ACC112 (cell line): ENCODE measurements around the gene HOXA5.

Experiments
- H2AFZ ChIP-seq: fragments of 200-600 bp; sonication (generic); one replicate; pipeline ENCODE4 v1.6.0; 2017; ENCODE audit warnings: antibody characterized with exemption, low read length; ENCODE audit not compliant: unreplicated experiment
- H3K27ac ChIP-seq: fragments of 200-600 bp; sonication (generic); 2 replicates; pipeline ENCODE4 v1.5.1; 2014; ENCODE audit warnings: low read depth, mild to moderate bottlenecking, antibody characterized with exemption, low read length, moderate library complexity
- H3K27me3 ChIP-seq: fragments of 200-600 bp; sonication (generic); 2 replicates; pipeline ENCODE4 v1.6.1; 2014; ENCODE audit warnings: mild to moderate bottlenecking, antibody characterized with exemption, low read length, moderate library complexity, mixed read lengths; ENCODE audit not compliant: insufficient read depth
- H3K36me3 ChIP-seq: fragments of 200-600 bp; sonication (generic); 2 replicates; pipeline ENCODE4 v1.6.1; 2016; ENCODE audit warnings: mild to moderate bottlenecking, antibody characterized with exemption, low read length, moderate library complexity, mixed read lengths; ENCODE audit not compliant: insufficient read depth
- H3K4me1 ChIP-seq: fragments of 200-600 bp; sonication (generic); one replicate; pipeline ENCODE4 v1.6.1; 2016; ENCODE audit warnings: low read length, mixed read lengths; ENCODE audit not compliant: insufficient read depth, unreplicated experiment, control insufficient read depth
- H3K4me3 ChIP-seq: fragments of 200-600 bp; sonication (generic); 2 replicates; pipeline ENCODE4 v1.5.1; 2014; ENCODE audit warnings: mild to moderate bottlenecking, low read depth, low read length
- H3K79me2 ChIP-seq: fragments of 200-600 bp; sonication (generic); one replicate; pipeline ENCODE4 v1.6.0; 2016; ENCODE audit warnings: low read length; ENCODE audit not compliant: control insufficient read depth, unreplicated experiment, insufficient read depth

The HOXA5 gene

GRCh38 chr7:27143023-27143949 is at the start of gene HOXA5:
Gene HOXA5 (minus strand): TSS chr7:27143681. CDS start chr7:27143607, 74 bp downstream.
- Histone ChIP-seq H3K4me3 (peak within 1 kb of the TSS; percentile 62), H3K4me1 (no peaks in the 10 kb centered on the region), H3K27ac (no peak within 1 kb of the TSS), H3K27me3 (peaks cover 100% of the 10 kb centered on the region), H3K79me2 (no peaks in the 10 kb centered on the region), H2AFZ (peak within 1 kb of the TSS; percentile 12), H3K36me3 (no peaks in the 10 kb centered on the region)

- Histone ChIP-seq H3K4me3 (peak overlapping the region; percentile 69), H3K27me3 (peaks cover 98% of the 10 kb centered on the region), H2AFZ (peak overlapping the region; percentile 32), H3K4me1 (no peaks in the 10 kb centered on the region), H3K79me2 (no peaks in the 10 kb centered on the region), H3K36me3 (no peaks in the 10 kb centered on the region), H3K27ac (no peak overlapping the region)
These were observed 49.3 kb upstream of the HOXA5 start for GRCh38 chr7:27192546-27193334.

- Histone ChIP-seq H3K4me3 (peak overlapping the region; percentile 69), H3K27me3 (peaks cover 98% of the 10 kb centered on the region), H2AFZ (no peak overlapping the region), H3K4me1 (no peaks in the 10 kb centered on the region), H3K36me3 (no peaks in the 10 kb centered on the region), H3K79me2 (no peaks in the 10 kb centered on the region), H3K27ac (no peak overlapping the region)
These were observed 48.5 kb upstream of the HOXA5 start for GRCh38 chr7:27191833-27192545.

GRCh38 chr7:27191161-27191731 is 47.8 kb upstream of the HOXA5 start:
- Histone ChIP-seq H3K27me3 (peaks cover 98% of the 10 kb centered on the region), H3K36me3 (no peaks in the 10 kb centered on the region), H3K79me2 (no peaks in the 10 kb centered on the region)

GRCh38 chr7:27189997-27190748 is 46.7 kb upstream of the HOXA5 start:
- Histone ChIP-seq H2AFZ (no peak overlapping the region), H3K4me3 (no peak overlapping the region), H3K36me3 (no peaks in the 10 kb centered on the region), H3K79me2 (no peaks in the 10 kb centered on the region), H3K27ac (no peak overlapping the region), H3K4me1 (no peaks in the 10 kb centered on the region), H3K27me3 (peaks cover 100% of the 10 kb centered on the region)

More at GRCh38 chr7:27191161-27191731, 47.8 kb upstream of the HOXA5 start:
- Histone ChIP-seq H3K4me1 (no peaks in the 10 kb centered on the region), H3K27ac (no peak overlapping the region), H3K4me3 (no peak overlapping the region), H2AFZ (no peak overlapping the region)

- Histone ChIP-seq H3K79me2 (no peaks in the 10 kb centered on the region), H3K36me3 (no peaks in the 10 kb centered on the region), H3K4me3 (no peak overlapping the region), H2AFZ (no peak overlapping the region), H3K4me1 (no peaks in the 10 kb centered on the region), H3K27me3 (peaks cover 100% of the 10 kb centered on the region), H3K27ac (no peak overlapping the region)
These were observed 46.0 kb upstream of the HOXA5 start for GRCh38 chr7:27189295-27189996.

- Histone ChIP-seq H2AFZ (no peak overlapping the region), H3K27me3 (peaks cover 98% of the 10 kb centered on the region), H3K4me1 (no peaks in the 10 kb centered on the region), H3K27ac (no peak overlapping the region), H3K79me2 (no peaks in the 10 kb centered on the region), H3K4me3 (no peak overlapping the region), H3K36me3 (no peaks in the 10 kb centered on the region)
These were observed 45.2 kb upstream of the HOXA5 start for GRCh38 chr7:27188386-27189294.

GRCh38 chr7:27187475-27188385 is 44.2 kb upstream of the HOXA5 start:
- Histone ChIP-seq H3K36me3 (no peaks in the 10 kb centered on the region), H3K4me1 (no peaks in the 10 kb centered on the region), H3K27me3 (peaks cover 98% of the 10 kb centered on the region), H3K79me2 (no peaks in the 10 kb centered on the region), H3K27ac (no peak overlapping the region), H3K4me3 (no peak overlapping the region), H2AFZ (no peak overlapping the region)
